ENCODE measurements around the gene ZBTB5.

GRCh38 chr9:37455884-37456647, 9.2 kb downstream of the ZBTB5 start:
- TF ChIP-seq YY1 (IDR thresholded peaks at IDR 0.05; ENCODE audit: insufficient read depth, insufficient read length): no peak
- no peak for TF ChIP-seq ZNF274 (IDR thresholded peaks at IDR 0.05; ENCODE audit: low read depth, low read length)
